CD4-positive, alpha-beta T cell treated with Interleukin-2 at 100 ng/mL for 4 hours (primary cell): Measurements from ENCODE around the gene AHSA1.

Source experiments
- DNase-seq: peaks from one replicate; pipeline ENCODE4 v3.0.0-alpha.2; 2020; ENCODE audit warnings: low spot score

AHSA1 gene

GRCh38 chr14:77473921-77474320 is 16.0 kb downstream of the AHSA1 start:
- no peak for DNase-seq

- DNase-seq = no peak
These were observed 16.7 kb downstream of the AHSA1 start for GRCh38 chr14:77474479-77475177.

DNA sequence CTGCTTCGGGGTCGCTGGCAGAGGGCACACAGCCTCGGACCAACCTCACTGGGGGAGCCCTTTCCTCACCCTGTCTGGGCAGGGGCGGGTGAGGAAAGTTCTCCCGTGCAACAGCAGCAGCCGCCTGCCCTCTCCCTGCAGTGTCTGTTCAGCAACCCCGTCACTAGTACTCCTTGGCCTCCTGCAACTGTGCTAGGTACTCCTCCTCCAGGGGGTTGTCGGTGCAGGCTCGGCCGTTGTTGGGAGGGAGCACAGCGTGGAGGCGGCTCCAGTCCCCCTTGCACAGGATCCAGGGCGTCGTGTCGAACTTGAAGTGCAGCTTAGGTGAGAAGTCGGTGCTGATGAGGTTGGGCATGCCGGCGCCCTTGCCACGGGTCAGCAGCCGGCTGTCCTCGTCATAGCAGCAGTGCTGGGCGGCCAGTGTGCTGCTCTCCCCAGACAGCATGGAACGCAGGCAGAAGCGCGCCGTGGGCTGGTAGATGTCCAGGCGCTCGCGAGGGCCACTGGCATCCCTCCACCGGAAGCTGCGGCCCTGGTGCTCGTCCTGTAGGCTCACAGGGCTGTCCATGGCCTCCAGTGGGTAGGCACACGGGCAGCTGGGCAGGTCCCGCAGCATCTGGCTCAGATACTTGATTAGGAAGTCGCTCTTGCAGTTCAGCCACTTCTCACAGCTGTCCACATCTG is 17.7 kb downstream of the AHSA1 start:
- DNase-seq = no peak

- DNase-seq = no peak
These were observed 20.1 kb downstream of the AHSA1 start for GRCh38 chr14:77478029-77478428.

DNA sequence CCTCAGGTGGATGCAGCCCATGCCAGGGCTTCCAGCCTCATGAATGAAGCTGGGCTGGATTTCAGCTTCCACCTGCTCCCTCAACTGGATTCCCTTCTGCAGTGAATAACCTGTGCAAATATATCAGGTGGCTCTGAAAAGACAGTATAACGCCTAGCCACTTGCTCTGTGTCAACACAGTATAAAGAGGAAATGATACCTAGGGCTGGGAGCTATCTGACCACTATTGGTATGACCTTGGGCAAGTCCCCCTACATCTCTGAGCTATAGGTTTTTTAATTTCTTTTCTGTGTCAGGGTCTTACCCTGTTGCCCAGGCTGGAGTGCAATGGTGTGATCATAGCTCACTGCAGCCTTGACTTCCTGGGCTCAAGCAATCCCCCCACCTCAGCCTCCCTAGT is 20.9 kb downstream of the AHSA1 start:
- DNase-seq = no peak

- DNase-seq = no peak
These were observed 24.5 kb downstream of the AHSA1 start for GRCh38 chr14:77482422-77482821.

GRCh38 chr14:77485256-77485655 is 27.4 kb downstream of the AHSA1 start:
- no peak for DNase-seq

GRCh38 chr14:77485901-77486678 is 28.2 kb downstream of the AHSA1 start:
- DNase-seq = no peak

GRCh38 chr14:77488558-77488957 is 30.7 kb downstream of the AHSA1 start:
- no peak for DNase-seq

DNA sequence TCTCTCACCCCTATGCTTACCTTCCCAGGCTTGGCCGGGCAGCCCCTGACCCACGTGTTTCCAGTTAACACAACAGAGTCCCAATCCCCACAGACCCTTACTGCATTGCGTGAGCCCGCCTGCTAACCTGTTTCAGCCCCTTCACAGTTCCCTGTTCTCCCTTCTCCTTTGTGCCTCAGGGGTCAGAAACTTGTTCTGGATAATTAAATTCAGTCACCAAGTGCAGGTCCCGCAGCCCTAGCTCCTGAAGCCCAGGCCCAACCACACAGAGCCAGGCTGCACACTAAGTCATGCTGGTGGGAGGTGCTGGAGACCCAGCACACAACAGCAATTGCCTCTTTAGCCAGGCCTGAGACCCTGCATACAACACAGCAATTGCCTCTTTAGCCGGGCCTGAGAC is 31.1 kb downstream of the AHSA1 start:
- DNase-seq = no peak

- no peak for DNase-seq
These were observed 32.6 kb downstream of the AHSA1 start for GRCh38 chr14:77490347-77490986.

DNA sequence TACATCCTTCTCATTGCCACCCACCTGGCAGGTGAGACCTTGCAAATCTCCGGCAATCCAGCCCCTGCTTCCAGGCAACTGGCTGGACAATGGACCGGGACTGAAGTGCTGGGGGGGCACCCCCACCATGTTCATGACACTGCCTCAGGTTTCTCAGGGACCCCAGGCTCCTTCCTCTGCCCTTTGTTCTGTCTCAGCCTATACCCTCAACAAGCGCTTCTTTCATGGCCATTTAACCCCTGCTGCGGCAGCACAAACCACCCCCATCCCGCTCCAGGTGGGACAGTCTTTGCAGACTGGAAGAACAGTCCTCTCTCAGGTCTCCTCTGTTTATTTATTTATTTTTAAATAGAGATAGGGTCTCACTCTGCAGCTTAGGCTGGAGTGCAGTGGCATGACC is 33.2 kb downstream of the AHSA1 start:
- DNase-seq = no peak

GRCh38 chr14:77495334-77495733 is 37.4 kb downstream of the AHSA1 start:
- no peak for DNase-seq

GRCh38 chr14:77498120-77498979 is 40.5 kb downstream of the AHSA1 start, which contains the start of gene ISM2:
TSS of gene ISM2 (minus strand) at chr14:77498816. CDS start at chr14:77498793, 23 bp downstream.
- DNase-seq = peak; percentile 13

- DNase-seq = no peak
These were observed 41.2 kb downstream of the AHSA1 start for GRCh38 chr14:77498984-77499527.

- no peak for DNase-seq
These were observed 44.4 kb downstream of the AHSA1 start for GRCh38 chr14:77502109-77502782.

- no peak for DNase-seq
These were observed 45.2 kb downstream of the AHSA1 start for GRCh38 chr14:77503138-77503537.

- no peak for DNase-seq
These were observed 47.1 kb downstream of the AHSA1 start for GRCh38 chr14:77505031-77505430.

GRCh38 chr14:77507762-77508161 is 49.9 kb downstream of the AHSA1 start:
- DNase-seq = no peak

GRCh38 chr14:77508249-77508648 is 50.4 kb downstream of the AHSA1 start:
- DNase-seq = no peak

GRCh38 chr14:77508876-77509275 is 51.0 kb downstream of the AHSA1 start:
- no peak for DNase-seq
